Activated CD8-positive, alpha-beta T cell treated with anti-CD3 and anti-CD28 coated beads for 36 hours (primary cell): ENCODE measurements around the gene TRAF2. TPM values are rescaled to one million over a fixed set of nuclear protein-coding genes. Genes with fewer than 3 reads are reported as not detected.

Experiments
- ATAC-seq: fragments of 200-7000 bp; cut with Tn5 transposase; one replicate; pipeline ENCODE4 v1.10.0; 2021; ENCODE audit warnings: mild to moderate bottlenecking, moderate library complexity
- CTCF ChIA-PET: fragments of 350-600 bp; sonication (Branson Sonifier 250); formaldehyde crosslinking; loops from one replicate; lab custom pipeline; 2021; ENCODE audit warnings: antibody characterized with exemption; lab: Charles Lee
- POLR2A ChIA-PET: fragments of 350-600 bp; sonication (Branson Sonifier 250); formaldehyde crosslinking; loops from one replicate; lab custom pipeline; 2021; ENCODE audit warnings: antibody characterized with exemption; lab: Charles Lee
- DNase-seq: peaks from one replicate; pipeline ENCODE4 v3.0.0-alpha.2; 2020
- H3K27ac Mint-ChIP-seq: one replicate; pipeline ENCODE4 v1.8.0; 2021; ENCODE audit warnings: mild to moderate bottlenecking, mixed read lengths
- H3K27me3 Mint-ChIP-seq: one replicate; pipeline ENCODE4 v1.8.0; 2021; ENCODE audit warnings: mixed read lengths
- H3K36me3 Mint-ChIP-seq: one replicate; pipeline ENCODE4 v1.8.0; 2021; ENCODE audit warnings: low read depth, mixed read lengths
- H3K4me1 Mint-ChIP-seq: one replicate; pipeline ENCODE4 v1.8.0; 2021; ENCODE audit warnings: low read depth, mixed read lengths
- H3K4me3 Mint-ChIP-seq: one replicate; pipeline ENCODE4 v1.8.0; 2021; ENCODE audit warnings: mild to moderate bottlenecking, moderate library complexity, mixed read lengths
- H3K9me3 Mint-ChIP-seq: one replicate; pipeline ENCODE4 v1.8.0; 2021; ENCODE audit warnings: mixed read lengths
- intact Hi-C: fragments of 100-400 bp; cut with micrococcal nuclease; formaldehyde crosslinking; loops from one replicate; pipeline ENCODE4 v1.10.0; 2022
- total RNA-seq, 2 experiments: library from RNA; stranded (reverse); gene quantifications; one replicate each; pipeline ENCODE4 v1.2.3, GENCODE V29; 2021
- TF ChIP-seq, protein P1 (sequence below): fragments of 200-600 bp; IDR thresholded peaks from one replicate; pipeline ENCODE4 v1.8.0; 2022; ENCODE audit warnings: antibody characterized with exemption, mild to moderate bottlenecking

Gene TRAF2
- total RNA-seq, 2 experiments from 2014 or later: 34.8 to 40.5 TPM

DNA sequence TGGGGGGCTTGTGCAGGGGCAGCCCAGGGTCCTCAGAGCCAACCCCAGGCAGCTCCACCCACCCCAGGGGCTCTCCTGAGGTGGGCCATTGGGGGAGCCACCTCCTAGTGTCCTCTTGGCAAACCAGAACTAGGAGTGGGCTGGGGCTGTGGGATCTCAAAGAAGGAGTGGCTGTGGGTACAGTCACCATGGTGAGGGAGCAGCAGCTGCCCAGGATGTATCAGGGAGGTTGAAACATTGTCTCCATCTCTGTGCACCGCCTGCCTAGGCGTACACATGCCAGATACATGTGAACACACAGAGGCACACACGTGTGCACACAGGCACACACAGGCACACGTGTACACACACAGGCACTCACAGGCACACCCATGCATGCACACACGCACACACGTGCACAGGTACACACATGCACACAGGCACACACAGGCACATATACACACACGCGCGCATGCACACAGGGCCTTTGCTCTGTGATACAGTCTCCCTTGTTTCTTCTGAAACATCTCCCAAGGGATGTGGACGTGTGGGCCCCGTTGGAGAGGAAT lies 76.5 kb downstream of the TRAF2 start:
- Mint-ChIP-seq H3K36me3 (no peaks in the 10 kb centered on the region), H3K27ac (peak overlapping the region; percentile 34), H3K9me3 (no peaks in the 10 kb centered on the region), H3K4me3 (no peak overlapping the region), H3K27me3 (no peaks in the 10 kb centered on the region), H3K4me1 (peaks cover 33% of the 10 kb centered on the region)
- ChIA-PET CTCF (interaction anchor here (0.9 to 1.3 kb wide), 4 partner anchors 13 to 73 kb away, joined by 3 to 4 read pairs (median 4); no protein-coding TSS in a partner anchor), POLR2A (interaction anchor here (0.9 to 2.4 kb wide), 3 partner anchors 16 to 36 kb away, joined by 3 to 8 read pairs (median 3); partner anchors contain the start of genes C8G and FBXW5)
- intact Hi-C loops: no loop called here
- TF ChIP-seq, protein P1, sequence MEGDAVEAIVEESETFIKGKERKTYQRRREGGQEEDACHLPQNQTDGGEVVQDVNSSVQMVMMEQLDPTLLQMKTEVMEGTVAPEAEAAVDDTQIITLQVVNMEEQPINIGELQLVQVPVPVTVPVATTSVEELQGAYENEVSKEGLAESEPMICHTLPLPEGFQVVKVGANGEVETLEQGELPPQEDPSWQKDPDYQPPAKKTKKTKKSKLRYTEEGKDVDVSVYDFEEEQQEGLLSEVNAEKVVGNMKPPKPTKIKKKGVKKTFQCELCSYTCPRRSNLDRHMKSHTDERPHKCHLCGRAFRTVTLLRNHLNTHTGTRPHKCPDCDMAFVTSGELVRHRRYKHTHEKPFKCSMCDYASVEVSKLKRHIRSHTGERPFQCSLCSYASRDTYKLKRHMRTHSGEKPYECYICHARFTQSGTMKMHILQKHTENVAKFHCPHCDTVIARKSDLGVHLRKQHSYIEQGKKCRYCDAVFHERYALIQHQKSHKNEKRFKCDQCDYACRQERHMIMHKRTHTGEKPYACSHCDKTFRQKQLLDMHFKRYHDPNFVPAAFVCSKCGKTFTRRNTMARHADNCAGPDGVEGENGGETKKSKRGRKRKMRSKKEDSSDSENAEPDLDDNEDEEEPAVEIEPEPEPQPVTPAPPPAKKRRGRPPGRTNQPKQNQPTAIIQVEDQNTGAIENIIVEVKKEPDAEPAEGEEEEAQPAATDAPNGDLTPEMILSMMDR: no peak
- ATAC-seq (no peak), DNase-seq (no peak)

DNA sequence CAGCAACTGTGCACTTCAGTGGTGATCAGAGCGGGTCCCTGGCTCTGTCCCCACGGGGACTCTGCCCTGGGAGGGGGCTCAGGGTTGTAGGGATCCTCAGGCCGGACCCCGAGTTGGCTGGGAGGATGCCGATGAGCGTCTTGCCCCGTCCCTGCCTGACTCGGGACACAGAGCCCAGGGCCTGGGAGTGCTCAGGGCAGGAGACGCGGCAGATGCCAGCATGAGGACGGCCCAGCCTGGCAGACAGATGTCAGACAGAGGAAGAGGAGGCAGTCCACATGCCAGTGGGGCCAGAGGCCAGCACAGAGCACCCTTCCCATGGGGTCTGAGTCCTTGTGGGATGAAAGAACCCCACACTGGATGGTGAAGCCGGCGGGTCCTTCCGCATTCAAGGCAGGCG lies 77.0 kb downstream of the TRAF2 start:
- CTCF ChIA-PET: interaction anchor here (0.9 to 1.3 kb wide), 3 partner anchors 12 to 72 kb away, joined by 3 to 4 read pairs (median 4); no protein-coding TSS in a partner anchor
- no peak overlapping the region for H3K4me3 Mint-ChIP-seq
- intact Hi-C loops: no loop called here

DNA sequence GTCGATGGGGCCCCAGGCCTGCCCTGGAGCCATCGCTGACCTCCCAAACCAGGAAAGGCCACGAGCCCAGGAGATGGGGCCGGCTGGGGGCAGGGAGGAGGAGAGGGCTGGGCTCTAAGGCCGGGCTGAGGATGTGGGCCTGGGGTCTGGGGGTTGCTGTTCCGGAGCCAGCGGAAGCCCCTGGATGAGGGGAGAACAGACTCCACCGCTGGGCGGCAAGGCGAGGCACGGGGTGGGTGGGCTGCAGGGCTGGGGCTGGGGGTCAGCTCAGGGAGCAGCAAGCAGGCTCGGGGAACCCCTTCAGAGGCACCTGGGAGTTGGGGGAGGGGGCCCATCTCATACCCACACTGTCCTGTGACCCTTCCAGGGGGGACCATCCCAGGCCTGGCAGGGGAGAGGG lies 77.4 kb downstream of the TRAF2 start:
- Mint-ChIP-seq H3K36me3 (no peaks in the 10 kb centered on the region), H3K9me3 (no peaks in the 10 kb centered on the region), H3K27ac (no peak overlapping the region), H3K4me1 (peaks cover 33% of the 10 kb centered on the region), H3K27me3 (no peaks in the 10 kb centered on the region), H3K4me3 (no peak overlapping the region)
- POLR2A ChIA-PET: no interaction called here
- CTCF ChIA-PET: interaction anchor here (1.0 to 1.3 kb wide), 2 partner anchors 12 to 16 kb away, joined by 4 read pairs; no protein-coding TSS in a partner anchor
- DNase-seq (no peak), ATAC-seq (no peak)
- intact Hi-C loops: no loop called here
- TF ChIP-seq, protein P1: no peak

More for the DNA sequence above, 77.0 kb downstream of the TRAF2 start:
- ATAC-seq: no peak
- Mint-ChIP-seq H3K9me3 (no peaks in the 10 kb centered on the region), H3K27me3 (no peaks in the 10 kb centered on the region), H3K36me3 (no peaks in the 10 kb centered on the region), H3K4me1 (peaks cover 33% of the 10 kb centered on the region), H3K27ac (peak overlapping the region; percentile 34)
- TF ChIP-seq, protein P1: no peak
- DNase-seq: no peak
- POLR2A ChIA-PET: no interaction called here

DNA sequence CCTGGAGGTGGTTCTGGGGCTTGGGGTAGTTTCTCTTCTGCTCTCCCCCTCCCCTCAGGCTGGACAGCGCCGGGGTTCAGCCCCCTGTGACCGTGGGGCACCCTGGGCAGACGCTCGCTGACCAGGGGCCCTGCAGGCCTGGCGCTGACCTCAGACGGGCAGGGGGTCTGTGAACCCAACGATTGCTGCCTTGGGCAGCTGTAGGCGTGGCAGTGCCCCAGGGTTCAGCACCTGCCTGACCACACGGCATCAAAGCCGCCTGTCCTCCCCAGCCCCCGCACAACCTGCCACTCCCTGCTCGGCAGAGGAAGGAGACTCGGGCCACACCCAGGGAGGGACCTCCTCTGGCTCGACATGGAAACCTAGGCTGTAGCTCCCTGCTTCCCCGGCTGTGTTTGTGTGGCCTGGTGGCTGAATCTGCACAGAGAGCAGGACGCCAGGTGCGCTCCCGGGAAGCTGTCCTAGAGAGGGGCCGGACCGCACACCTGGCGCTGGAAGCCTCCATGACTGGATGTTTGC lies 77.9 kb downstream of the TRAF2 start:
- H3K4me1 Mint-ChIP-seq: peaks cover 33% of the 10 kb centered on the region
- H3K9me3 Mint-ChIP-seq: no peaks in the 10 kb centered on the region
- intact Hi-C loops: no loop called here
- TF ChIP-seq, protein P1: no peak
- ChIA-PET CTCF (interaction anchor here (2.2 kb wide), 1 partner anchor 12 kb away, joined by 7 read pairs; no protein-coding TSS in a partner anchor), POLR2A (interaction anchor here (2.3 kb wide), 1 partner anchor 11 kb away, joined by 10 read pairs; no protein-coding TSS in a partner anchor)
- H3K27me3 Mint-ChIP-seq: no peaks in the 10 kb centered on the region
- no peaks in the 10 kb centered on the region for H3K36me3 Mint-ChIP-seq
- ATAC-seq (no peak), DNase-seq (no peak)
- H3K27ac Mint-ChIP-seq: no peak overlapping the region
- H3K4me3 Mint-ChIP-seq: no peak overlapping the region
